Left ventricle myocardium superior (tissue), 1 donor: ENCODE measurements around the gene NBL1. TPM values are rescaled to one million over a fixed set of nuclear protein-coding genes. Genes with fewer than 3 reads are reported as not detected.

ENCODE experiments used
- ATAC-seq: fragments of 200-7000 bp; cut with Tn5 transposase; one replicate; pipeline ENCODE4 v1.9.1; 2020; ENCODE audit warnings: mild to moderate bottlenecking, moderate library complexity
- DNase-seq: peaks from one replicate; pipeline ENCODE4 v3.0.0-alpha.2; 2020
- intact Hi-C: fragments of 100-400 bp; cut with micrococcal nuclease; formaldehyde crosslinking; loops from one replicate; pipeline ENCODE4 v1.11.0; 2022
- total RNA-seq: library from RNA; stranded (reverse); fragmentation: NEBNext Ultra II Directional; extraction: Animal tissue kit (Norgen Biotek cat#: 25700); gene quantifications from one replicate; pipeline ENCODE4 v1.2.1, GENCODE V29; 2021
- donor health status: DM: no; HTN: yes; CAD: no; lungs with severe emphysema.

Gene NBL1
- total RNA-seq, 1 donor from 2014 or later = 49.1 TPM

GRCh38 chr1:19687414-19687813 is 43.3 kb downstream of the NBL1 start:
- ATAC-seq = no peak
- no peak for DNase-seq
- intact Hi-C loops = no loop called here

DNA sequence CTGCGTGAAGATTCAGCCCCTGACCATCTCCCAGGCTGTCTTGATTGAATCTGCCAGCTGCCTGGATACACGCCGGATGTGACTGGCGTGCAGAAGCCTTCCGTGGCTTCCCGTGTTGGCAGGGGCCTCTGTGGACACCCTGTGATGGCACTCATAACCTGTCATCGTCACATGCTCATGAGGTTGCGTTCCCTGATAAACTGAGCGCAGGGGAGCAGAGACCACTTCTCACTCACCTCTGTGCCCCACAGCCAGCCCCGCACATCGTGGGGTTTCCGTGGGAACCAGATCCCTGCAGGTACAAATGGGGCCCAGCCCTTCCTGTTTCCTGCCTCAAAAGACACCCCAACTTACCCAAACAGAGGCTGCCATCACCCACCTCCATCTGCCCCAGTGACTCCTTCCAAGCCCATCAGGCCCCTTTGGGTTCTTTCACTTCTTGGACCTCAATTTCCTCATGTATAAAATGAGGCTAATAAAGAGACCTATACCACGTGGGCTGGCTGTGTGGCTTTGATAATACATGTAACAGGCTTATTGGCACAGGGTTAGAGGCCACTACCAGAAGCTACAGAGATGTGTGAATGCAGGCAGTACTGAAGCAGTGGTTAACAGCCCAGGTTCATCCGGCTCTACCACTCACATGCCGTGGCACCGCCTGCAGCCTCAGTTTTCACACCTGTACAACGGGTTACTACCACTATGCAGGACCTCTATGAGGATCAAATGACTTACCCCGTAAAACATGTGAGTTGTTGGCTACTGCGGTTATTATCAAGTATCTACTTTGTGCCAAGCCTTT is 44.1 kb downstream of the NBL1 start:
- DNase-seq (no peak), ATAC-seq (peak; percentile 53)

GRCh38 chr1:19689085-19689757 is 45.1 kb downstream of the NBL1 start:
- DNase-seq (no peak), ATAC-seq (peak; percentile 62)
- intact Hi-C loops = no loop called here

More for the DNA sequence above, 44.1 kb downstream of the NBL1 start:
- intact Hi-C loops = no loop called here

- intact Hi-C loops = no loop called here
- no peak for ATAC-seq
Observed at GRCh38 chr1:19689856-19690255, 45.7 kb downstream of the NBL1 start.

GRCh38 chr1:19690342-19690741 is 46.2 kb downstream of the NBL1 start:
- ATAC-seq = no peak
- DNase-seq = no peak
- intact Hi-C loops = no loop called here

More at GRCh38 chr1:19689856-19690255, 45.7 kb downstream of the NBL1 start:
- no peak for DNase-seq

GRCh38 chr1:19694298-19694697 is 50.2 kb downstream of the NBL1 start:
- intact Hi-C loops = no loop called here
- DNase-seq (no peak), ATAC-seq (no peak)

- intact Hi-C loops = no loop called here
- ATAC-seq (no peak), DNase-seq (no peak)
Observed at GRCh38 chr1:19695772-19696171, 51.7 kb downstream of the NBL1 start.

DNA sequence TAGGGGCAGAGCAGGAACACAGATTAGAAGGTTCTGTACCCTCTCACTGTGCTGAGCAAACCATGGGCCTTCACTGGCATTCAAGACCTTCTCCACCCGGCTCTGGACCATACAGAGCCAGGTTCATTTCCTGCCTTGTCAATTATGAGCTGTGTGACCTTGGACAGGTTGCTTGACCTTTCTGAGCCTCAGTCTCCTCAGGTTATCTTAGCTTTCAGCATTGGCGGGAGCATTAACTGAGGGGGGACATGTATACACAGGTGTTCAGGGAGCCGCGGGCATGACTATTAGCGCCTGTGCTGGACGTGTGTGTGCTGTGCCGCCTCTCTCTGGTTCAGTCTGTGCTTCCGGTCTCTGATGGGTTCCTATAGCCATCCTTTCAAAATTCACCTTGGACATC is 52.7 kb downstream of the NBL1 start:
- ATAC-seq = no peak
- intact Hi-C loops = no loop called here
- no peak for DNase-seq

DNA sequence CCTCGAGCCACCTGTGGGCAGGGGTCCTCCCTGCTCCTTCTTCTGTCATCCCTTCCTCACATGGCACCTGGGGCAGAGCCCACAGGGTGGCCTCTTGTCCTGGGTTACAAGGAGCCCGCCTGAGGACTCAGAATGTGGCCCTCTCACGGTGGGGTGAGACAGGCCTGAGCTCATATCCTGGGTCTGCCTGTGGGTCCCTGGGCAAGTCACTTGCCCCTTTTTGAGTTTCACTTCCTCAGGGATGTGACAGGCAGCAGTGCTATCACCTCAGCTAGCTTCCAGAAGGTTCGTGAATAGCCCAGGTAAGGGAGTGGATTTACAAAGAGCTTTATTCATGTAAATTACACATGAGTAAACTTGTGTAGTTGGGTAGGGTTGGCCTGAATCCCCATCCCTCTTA is 54.1 kb downstream of the NBL1 start:
- no peak for DNase-seq
- intact Hi-C loops = no loop called here

DNA sequence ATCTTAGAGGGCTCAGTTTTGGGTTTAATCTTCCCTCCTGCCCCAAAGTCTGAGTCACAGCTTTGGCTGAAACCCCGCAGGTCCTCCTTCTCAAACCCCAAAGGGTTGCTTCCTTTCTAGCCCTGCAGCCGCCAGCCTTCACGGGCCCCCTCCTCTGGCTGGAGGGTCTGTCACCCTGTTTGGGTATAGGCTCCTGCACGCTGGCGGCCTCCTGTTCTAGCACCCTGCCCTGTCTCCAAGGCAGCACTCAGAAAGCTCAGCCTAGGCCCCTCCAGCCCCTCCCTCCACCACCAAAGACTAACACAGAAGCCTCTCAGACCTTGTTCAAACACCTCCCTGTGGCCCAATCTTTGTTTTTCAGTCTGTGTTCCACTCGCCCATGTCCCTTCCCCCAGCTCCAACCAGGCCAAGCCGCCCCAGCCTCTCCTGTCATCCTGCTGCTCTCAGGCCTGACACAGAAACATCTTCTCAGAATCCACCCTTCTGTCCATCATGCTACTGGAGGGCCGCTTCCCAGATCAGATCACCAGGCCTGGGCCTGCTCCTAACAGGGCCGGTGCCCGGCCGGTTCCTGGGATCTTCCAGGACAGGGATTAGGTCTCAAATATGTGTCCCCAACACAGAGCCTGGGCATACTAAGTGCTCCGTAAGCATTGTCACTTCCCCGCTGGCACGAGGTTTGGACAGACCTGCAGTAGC is 56.1 kb downstream of the NBL1 start:
- intact Hi-C loops = no loop called here

More for the DNA sequence above, 54.1 kb downstream of the NBL1 start:
- ATAC-seq = no peak

GRCh38 chr1:19703280-19703679 is 59.2 kb downstream of the NBL1 start:
- DNase-seq = no peak
- intact Hi-C loops = no loop called here
- no peak for ATAC-seq

More for the DNA sequence above, 56.1 kb downstream of the NBL1 start:
- ATAC-seq (no peak), DNase-seq (no peak)

- ATAC-seq (peak; percentile 93), DNase-seq (peak; percentile 79)
- intact Hi-C loops = no loop called here
Observed at GRCh38 chr1:19704247-19705113, 60.4 kb downstream of the NBL1 start.

DNA sequence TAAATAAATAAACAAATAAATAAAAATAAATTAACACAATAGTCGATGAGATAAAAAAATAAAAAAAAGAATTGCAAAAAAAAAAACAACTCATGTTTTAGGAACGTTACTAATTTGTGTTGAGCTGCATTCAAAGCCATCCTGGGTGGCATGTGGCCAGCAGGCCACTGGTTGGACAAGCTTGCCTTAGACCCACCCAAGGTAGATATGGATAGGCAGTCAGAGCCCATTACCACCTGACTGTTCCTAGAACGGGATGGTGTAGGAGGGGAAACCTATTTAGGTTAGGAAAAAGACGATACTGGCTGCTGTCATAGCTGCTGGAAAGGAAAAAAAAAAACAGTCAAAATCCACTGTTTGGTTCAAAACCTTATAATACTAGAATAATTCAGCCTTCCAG is 61.4 kb downstream of the NBL1 start:
- ATAC-seq (no peak), DNase-seq (no peak)
- intact Hi-C loops = no loop called here

DNA sequence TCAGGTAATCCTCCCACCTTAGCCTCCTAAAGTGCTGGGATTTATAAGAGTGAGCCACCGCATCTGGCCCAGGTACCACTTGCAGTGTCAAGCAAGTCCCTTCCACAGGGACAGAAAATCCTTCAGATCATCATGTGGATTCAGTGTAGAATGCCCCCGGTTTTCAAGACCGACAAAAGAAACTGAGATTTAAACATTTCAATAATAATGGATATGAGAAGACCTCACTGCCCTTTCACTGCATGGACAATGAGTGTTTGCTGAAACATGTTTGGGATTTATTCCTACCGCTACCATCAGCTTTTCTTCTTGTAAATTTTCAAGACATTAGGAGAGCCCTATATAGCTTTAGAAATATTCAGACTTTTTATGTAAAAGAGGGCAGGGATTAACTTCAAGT is 62.0 kb downstream of the NBL1 start:
- DNase-seq = no peak
- no peak for ATAC-seq
- intact Hi-C loops = no loop called here

Other genes starting within 250 kb of the NBL1 start
- gene CAPZB, start 158.8 kb upstream of the NBL1 start, total RNA-seq = 252 TPM
- not detected for gene HTR6, start 20.6 kb downstream of the NBL1 start, total RNA-seq
- 8.9 TPM for gene TMCO4, start 155.6 kb downstream of the NBL1 start, total RNA-seq
- gene RNF186, start 171.0 kb downstream of the NBL1 start, total RNA-seq = not detected
- gene OTUD3, start 238.1 kb downstream of the NBL1 start, total RNA-seq = 3.7 TPM